HS-27A (cell line): ENCODE data around the gene FAM83D.
"Not testable (repeated sequence)": the region's sequence is repeated elsewhere in the genome, so short reads cannot be mapped to it uniquely, and the experiment has no call there.

ENCODE experiments used
- DNase-seq: peaks from one replicate; pipeline ENCODE4 v3.0.0-alpha.2; 2012; ENCODE audit warnings: low read depth, missing footprints

The FAM83D gene

GRCh38 chr20:38968090-38968489, 41.9 kb downstream of the FAM83D start:
- no peak for DNase-seq

GRCh38 chr20:38969708-38970107, 43.5 kb downstream of the FAM83D start:
- DNase-seq, result no peak

GRCh38 chr20:38970302-38970701, 44.1 kb downstream of the FAM83D start:
- DNase-seq, result peak; percentile 51

GRCh38 chr20:38973107-38973506, 46.9 kb downstream of the FAM83D start:
- DNase-seq, result no peak

- no peak for DNase-seq
These were observed 47.4 kb downstream of the FAM83D start for GRCh38 chr20:38973645-38974044.

GRCh38 chr20:38975539-38976120, 49.4 kb downstream of the FAM83D start:
- no peak for DNase-seq

GRCh38 chr20:38979434-38979833, 53.2 kb downstream of the FAM83D start:
- no peak for DNase-seq

GRCh38 chr20:38979842-38980241, 53.6 kb downstream of the FAM83D start:
- no peak for DNase-seq

GRCh38 chr20:38982291-38982690, 56.1 kb downstream of the FAM83D start:
- DNase-seq, result no peak

GRCh38 chr20:38985060-38985459, 58.8 kb downstream of the FAM83D start:
- no peak for DNase-seq

- no peak for DNase-seq
These were observed 59.5 kb downstream of the FAM83D start for GRCh38 chr20:38985603-38986170.

- no peak for DNase-seq
These were observed 60.4 kb downstream of the FAM83D start for GRCh38 chr20:38986663-38987062.

GRCh38 chr20:38987777-38988176, 61.6 kb downstream of the FAM83D start:
- no peak for DNase-seq

GRCh38 chr20:38990728-38991127, 64.5 kb downstream of the FAM83D start:
- no peak for DNase-seq

GRCh38 chr20:38991814-38992704, 65.8 kb downstream of the FAM83D start:
- no peak for DNase-seq

GRCh38 chr20:38995536-38996044, 69.4 kb downstream of the FAM83D start:
- DNase-seq, result no peak

- not testable (repeated sequence) for DNase-seq
These were observed 70.6 kb downstream of the FAM83D start for GRCh38 chr20:38996866-38997265.

GRCh38 chr20:38997622-38998021, 71.4 kb downstream of the FAM83D start:
- no peak for DNase-seq

- no peak for DNase-seq
These were observed 73.0 kb downstream of the FAM83D start for GRCh38 chr20:38999217-38999616.

GRCh38 chr20:38999965-39000910, 74.0 kb downstream of the FAM83D start:
- no peak for DNase-seq
